ENCODE data around the gene BOK. TPM values are rescaled to one million over a fixed set of nuclear protein-coding genes. Genes with fewer than 3 reads are reported as not detected.

Gene BOK
- total RNA-seq, 1 donor from 2014 or later, result 83.3 TPM

DNA sequence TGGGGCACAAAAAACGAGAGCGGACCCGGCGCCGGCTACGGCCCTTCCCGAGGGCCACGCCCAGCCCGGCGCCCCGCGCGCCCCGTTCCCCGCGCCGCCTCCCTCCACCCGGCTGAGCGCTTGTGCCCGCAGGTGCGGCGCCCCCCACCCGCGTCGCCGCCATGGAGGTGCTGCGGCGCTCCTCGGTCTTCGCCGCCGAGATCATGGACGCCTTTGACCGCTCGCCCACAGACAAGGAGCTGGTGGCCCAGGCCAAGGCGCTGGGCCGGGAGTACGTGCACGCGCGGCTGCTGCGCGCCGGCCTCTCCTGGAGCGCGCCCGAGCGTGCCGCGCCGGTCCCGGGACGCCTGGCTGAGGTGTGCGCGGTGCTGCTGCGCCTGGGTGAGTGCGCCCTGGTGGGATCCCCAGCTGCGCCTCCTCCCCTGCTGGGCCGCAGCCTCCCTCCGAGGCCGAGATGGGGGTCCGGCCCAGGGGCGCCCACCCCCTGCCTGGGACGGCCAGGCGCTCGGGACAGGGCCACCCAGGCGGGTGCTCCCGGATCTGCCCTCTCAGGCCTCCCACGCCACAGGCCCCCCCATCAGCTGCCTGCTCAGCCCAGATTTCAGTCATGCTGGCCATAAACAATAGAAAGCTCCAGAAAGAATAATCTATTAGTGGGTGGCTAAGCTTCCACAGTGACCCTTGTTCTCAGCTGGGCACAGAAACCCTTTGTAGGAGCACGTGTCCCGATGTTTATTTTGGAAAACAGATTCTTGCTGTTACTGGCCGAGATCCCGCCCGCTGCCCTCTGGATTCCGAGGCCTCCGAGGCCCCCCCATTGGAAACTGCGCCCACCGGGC, 997 bp downstream of the BOK start:
- no peak for DNase-seq (ENCODE audit: low read depth)

DNA sequence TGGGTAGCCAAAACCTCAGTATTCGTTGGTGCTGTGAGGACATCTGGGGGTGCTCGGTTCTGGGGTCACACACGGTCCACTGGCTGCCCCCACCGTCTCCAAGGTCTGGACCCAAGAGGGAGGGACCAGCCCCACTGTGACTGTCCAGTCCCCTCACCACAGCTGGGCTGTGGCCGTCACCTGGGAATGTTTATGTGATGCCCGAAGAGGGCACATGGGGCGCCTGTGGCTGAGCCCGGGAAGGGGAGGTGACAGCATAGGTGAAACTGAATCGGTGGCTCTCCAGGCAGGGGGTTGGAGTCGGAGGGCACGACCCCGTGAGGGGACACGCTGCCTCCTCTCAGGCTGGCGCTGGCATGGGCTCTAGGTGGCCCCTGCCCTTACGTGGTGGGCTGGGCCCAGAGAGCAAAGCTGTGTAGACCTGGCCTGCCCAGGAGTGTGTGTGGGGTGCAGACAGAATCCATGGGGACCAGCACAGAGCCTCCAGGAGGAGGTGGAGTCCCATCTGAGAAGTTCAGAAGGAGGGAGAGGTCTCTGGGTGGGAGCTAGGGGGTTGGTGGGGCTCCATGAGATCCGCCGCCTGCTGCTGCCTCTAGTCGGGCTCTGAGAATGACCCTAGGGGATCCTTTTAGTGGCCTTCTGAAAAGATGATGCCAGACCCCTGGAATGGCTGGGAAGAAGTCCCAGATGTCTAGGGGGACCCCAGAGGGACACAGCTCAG, 1.8 kb downstream of the BOK start:
- DNase-seq (ENCODE audit: low read depth), result no peak
- TF ChIP-seq, protein P1, sequence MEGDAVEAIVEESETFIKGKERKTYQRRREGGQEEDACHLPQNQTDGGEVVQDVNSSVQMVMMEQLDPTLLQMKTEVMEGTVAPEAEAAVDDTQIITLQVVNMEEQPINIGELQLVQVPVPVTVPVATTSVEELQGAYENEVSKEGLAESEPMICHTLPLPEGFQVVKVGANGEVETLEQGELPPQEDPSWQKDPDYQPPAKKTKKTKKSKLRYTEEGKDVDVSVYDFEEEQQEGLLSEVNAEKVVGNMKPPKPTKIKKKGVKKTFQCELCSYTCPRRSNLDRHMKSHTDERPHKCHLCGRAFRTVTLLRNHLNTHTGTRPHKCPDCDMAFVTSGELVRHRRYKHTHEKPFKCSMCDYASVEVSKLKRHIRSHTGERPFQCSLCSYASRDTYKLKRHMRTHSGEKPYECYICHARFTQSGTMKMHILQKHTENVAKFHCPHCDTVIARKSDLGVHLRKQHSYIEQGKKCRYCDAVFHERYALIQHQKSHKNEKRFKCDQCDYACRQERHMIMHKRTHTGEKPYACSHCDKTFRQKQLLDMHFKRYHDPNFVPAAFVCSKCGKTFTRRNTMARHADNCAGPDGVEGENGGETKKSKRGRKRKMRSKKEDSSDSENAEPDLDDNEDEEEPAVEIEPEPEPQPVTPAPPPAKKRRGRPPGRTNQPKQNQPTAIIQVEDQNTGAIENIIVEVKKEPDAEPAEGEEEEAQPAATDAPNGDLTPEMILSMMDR (conservative IDR thresholded peaks at IDR 0.05; ENCODE audit: low read depth, low read length), result no peak
- H3K4me3 ChIP-seq (ENCODE audit: low read depth, low read length), result peak overlapping the region; percentile 82

More for the DNA sequence above, 997 bp downstream of the BOK start:
- peak overlapping the region; percentile 82 for H3K4me3 ChIP-seq (ENCODE audit: low read depth, low read length)
- TF ChIP-seq, protein P1 (conservative IDR thresholded peaks at IDR 0.05; ENCODE audit: low read depth, low read length), result no peak

DNA sequence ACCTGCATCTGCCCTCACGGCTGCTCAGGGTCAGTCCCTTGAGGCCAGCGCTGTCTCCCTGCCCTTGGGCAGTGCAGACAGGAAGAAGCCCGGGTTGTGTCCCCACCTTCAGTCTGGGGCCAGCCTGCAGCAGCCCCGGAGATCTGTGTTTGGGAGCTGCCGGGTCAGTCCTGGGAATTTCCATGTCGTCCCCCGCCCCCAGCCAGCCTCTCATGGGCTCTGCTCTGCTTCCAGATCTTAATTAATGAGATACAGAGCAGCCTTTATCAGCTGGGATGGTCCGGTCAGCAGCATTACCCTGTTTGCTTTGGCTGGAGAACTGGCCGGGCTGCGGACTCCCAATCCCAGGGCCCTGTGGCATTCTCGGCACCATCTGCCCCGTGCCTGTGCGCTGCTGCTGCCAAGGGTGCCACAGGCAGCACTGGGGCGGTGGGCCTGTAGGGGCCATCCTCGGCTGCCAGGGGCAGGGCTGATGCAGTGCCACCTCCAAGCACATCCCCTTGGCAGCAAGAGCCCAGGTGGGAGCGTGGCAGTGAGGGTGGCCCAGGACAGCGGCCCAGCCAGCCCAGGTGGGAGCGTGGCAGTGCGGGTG, 2.4 kb downstream of the BOK start:
- peak overlapping the region; percentile 15 for H3K4me3 ChIP-seq (ENCODE audit: low read depth, low read length)
- DNase-seq (ENCODE audit: low read depth), result no peak
- TF ChIP-seq, protein P1 (conservative IDR thresholded peaks at IDR 0.05; ENCODE audit: low read depth, low read length), result no peak

DNA sequence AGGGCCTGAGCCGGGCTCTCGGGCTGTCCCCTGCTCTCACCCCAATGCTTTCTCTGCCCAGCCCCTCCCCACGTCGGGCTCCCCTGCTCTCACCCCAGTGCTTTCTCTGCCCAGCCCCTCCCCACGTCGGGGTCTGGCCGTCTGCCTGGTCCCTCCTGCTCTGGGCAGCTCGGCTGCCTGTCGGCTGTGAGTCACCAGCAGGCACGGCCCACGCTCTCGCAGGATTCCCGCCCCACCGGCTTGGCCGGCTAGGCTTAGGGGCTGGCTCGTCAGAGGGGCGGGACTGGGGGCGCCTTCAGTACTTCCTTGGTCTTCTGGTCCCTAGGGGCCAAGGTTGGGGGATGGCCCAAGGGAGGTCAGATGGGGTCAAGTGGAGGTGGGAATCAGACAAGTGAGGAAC, 3.3 kb downstream of the BOK start:
- TF ChIP-seq, protein P1 (conservative IDR thresholded peaks at IDR 0.05; ENCODE audit: low read depth, low read length), result no peak
- no peak for DNase-seq (ENCODE audit: low read depth)
- no peak overlapping the region for H3K4me3 ChIP-seq (ENCODE audit: low read depth, low read length)

DNA sequence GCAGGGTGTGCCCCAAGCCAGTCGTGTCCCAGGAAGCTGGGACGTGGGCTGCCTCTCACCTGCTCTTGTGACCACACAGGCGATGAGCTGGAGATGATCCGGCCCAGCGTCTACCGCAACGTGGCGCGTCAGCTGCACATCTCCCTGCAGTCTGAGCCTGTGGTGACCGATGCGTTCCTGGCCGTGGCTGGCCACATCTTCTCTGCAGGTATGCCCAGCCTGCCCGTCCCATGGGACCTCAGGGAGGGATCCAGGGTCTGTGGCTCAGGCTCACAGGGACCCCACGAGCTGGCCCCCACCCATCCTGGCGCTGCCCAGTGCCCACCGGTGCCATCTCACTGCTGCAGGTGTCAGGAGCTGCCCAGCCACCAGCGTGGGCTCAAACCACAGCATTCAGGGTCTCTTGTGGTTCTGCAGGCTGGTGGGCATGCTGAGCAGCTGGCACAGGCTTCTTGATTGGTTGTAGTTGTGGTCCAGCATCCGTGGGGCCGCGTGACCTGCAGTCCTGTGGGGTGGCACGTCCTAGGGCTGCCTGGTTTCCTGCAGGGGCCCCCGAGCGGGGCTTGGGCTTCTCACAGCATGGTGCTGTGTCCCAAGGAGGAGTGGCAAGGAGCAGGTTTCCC, 3.8 kb downstream of the BOK start:
- TF ChIP-seq, protein P1 (conservative IDR thresholded peaks at IDR 0.05; ENCODE audit: low read depth, low read length), result no peak
- DNase-seq (ENCODE audit: low read depth), result no peak
- no peak overlapping the region for H3K4me3 ChIP-seq (ENCODE audit: low read depth, low read length)

DNA sequence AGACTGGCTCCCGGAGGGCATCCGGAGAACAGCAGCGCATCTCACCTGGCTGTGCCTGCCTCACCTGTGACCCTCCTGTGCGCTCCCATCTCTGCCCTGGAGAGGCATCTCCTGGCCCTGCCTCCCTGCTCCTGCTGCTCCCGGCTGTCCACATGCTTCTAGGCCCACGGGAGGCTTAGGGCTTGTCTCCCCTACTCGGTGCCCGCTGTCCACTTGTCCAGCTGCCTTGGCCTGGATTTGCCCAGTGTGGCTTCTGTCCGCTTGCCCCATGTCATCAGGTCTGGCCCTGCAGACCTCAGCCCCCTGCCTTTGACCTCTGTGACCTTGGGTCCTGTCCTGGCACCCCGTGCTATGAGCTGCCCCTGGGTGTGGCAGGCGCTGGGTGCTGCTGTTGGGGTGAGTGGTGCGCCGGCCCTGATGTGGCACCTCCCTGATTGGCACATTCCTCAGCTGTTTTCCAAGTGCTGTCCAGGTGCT, 4.5 kb downstream of the BOK start:
- H3K4me3 ChIP-seq (ENCODE audit: low read depth, low read length), result no peak overlapping the region
- TF ChIP-seq, protein P1 (conservative IDR thresholded peaks at IDR 0.05; ENCODE audit: low read depth, low read length), result no peak
- no peak for DNase-seq (ENCODE audit: low read depth)

All from epithelial cell of proximal tubule (primary cell).